Endothelial cell of umbilical vein (primary cell): ENCODE data around the gene CMTM4.
A peak's percentile ranks its signal among the peaks of the same experiment; 100 is the strongest.

Experiments
- CTCF ChIP-seq, 2 donors: IDR thresholded peaks; 1 replicate in 1 of 2; 2 replicates in 1 of 2; pipeline ENCODE4 v1.5.1; 2011; ENCODE audit warnings: low read length in 2 of 2, mild to moderate bottlenecking in 2 of 2, moderate library complexity in 2 of 2, control low read depth in 1 of 2, inconsistent platforms in 1 of 2, low read depth in 1 of 2; ENCODE audit not compliant: insufficient read depth in 1 of 2; ENCODE audit errors: extremely low read depth in 1 of 2
- MAX ChIP-seq: IDR thresholded peaks from 2 replicates; pipeline ENCODE4 v1.6.1; 2011; ENCODE audit not compliant: insufficient read depth, insufficient read length
- POLR2A ChIP-seq: IDR thresholded peaks from 2 replicates; pipeline ENCODE4 v1.6.1; 2012; ENCODE audit warnings: low read depth, mild to moderate bottlenecking, control low read depth, low read length
- POLR2AphosphoS5 ChIP-seq: IDR thresholded peaks from 2 replicates; pipeline ENCODE4 v1.6.1; 2012; ENCODE audit warnings: low read depth, mild to moderate bottlenecking, control low read depth, low read length, moderate library complexity; ENCODE audit not compliant: insufficient read depth

DNA sequence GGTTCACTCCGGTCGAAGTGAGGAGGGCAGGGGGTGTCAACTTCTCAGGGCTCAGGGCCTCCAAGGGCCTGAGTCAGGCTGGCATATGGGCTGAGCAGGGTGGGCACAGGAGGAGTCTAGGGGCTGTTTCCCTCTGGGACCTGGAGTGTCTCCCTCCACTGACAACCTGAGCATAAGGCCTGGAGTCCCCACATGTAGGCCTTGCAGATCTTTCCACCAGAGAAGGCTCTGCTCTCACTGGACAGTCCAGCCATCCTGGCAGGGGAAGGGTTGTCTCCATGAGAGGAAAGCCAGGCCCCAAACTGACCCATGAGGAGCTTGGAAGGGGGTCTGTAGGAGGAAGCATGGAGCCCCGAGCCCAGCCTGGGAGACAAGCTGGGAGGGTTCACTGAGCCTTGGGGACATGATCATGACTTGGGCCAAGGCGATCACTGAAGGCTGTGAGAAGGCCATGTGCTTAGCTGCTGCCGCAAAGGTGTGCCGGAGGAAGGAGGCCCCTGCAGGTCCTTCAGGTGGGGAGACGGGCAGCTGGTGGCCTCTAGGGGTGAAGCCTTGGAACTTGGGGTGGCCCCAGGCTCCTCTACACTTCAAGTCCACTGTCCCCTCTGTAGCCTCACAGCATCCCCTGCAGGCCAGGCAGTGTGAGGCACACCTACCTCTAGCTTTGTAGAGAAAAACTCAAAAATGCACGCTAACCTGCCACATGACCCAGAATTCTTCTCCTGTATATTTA is 107.4 kb downstream of the CMTM4 start:
- TF ChIP-seq POLR2A (no peak), CTCF (IDR thresholded peaks at IDR 0.05; ENCODE audit: extremely low read depth in 1 of 2, insufficient read depth in 1 of 2, low read depth in 1 of 2, low read length in 2 of 2) (peak; percentile 62 to 76), POLR2AphosphoS5 (no peak), MAX (no peak)
